ENCODE data around the gene OSBPL6.

Gene OSBPL6

DNA sequence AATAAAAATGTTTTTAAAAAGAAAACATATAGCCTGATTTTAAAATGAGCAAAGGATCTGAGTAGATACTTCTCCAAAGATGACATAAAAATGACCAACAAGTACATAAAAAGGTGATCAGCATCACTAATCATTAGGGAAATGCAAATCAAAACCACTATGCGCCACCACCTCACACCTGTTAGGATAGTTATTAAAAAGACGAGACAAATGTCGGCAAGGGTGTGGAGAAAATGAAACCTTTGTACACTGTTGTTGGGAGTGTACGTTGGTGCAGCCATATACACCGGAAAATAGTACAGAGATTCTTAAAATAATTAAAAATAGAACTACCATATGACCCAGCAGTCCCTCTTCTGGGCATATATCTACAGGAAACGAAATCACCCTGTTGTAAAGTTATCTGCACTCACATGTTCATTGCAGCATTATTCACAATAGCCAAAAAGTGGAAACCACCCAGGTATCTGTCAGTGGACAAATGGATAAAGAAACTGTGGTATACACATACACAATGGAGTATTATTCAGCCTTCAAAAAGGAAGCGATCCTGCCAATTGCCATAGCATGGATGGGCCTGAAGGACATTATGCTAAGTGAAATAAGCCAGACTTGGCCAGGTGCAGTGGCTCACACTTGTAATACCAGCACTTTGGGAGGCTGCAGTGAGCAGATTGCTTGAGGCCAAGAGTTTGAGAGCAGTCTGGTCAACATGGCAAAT is 165.0 kb downstream of the OSBPL6 start:
- no peak overlapping the region for H3K4me3 ChIP-seq (ENCODE audit: low read depth, low read length)
- H3K4me1 ChIP-seq (ENCODE audit: control insufficient read depth, insufficient read depth, low read length), result no peaks in the 10 kb centered on the region
- no peak overlapping the region for H3K27ac ChIP-seq (ENCODE audit: extremely low read depth, low read depth, low read length)
- CTCF ChIA-PET, result no interaction called here
- POLR2A ChIA-PET, result no interaction called here
- H3K9me3 ChIP-seq (ENCODE audit: control insufficient read depth, insufficient read depth, low read depth, low read length), result no peaks in the 10 kb centered on the region
- H3K36me3 ChIP-seq (ENCODE audit: control insufficient read depth in 2 of 2, insufficient read depth in 1 of 2, low read length in 2 of 2), result peaks cover 0 to 5% of the 10 kb centered on the region in 2 experiments; a peak in 2 of 3 replicates
- TF ChIP-seq ZNF146 (tag by site-specific recombination; IDR thresholded peaks at IDR 0.05) (peak; percentile 72), ZNF768 (tag by site-specific recombination; IDR thresholded peaks at IDR 0.05) (no peak)

DNA sequence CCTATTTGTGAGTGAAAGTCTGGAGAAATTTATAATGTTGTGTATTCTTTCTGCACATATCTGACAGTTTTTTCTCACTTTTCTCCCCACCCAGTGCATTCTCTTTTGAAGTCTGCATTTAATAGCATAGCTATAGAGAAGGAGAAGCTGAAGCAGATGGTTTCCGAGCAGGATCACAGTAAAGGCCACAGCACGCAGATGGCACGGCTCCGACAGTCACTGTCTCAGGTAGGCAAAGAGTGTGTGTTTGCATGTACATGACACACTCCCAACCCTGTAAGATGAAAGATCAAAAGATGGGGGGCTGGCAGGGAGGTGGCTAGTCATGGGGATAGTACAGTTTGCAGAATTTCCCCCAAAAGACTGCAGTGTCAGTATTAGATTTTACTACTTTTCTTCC is 167.3 kb downstream of the OSBPL6 start:
- CTCF ChIA-PET, result no interaction called here
- POLR2A ChIA-PET, result no interaction called here

GRCh38 chr2:178363252-178363651 is 168.9 kb downstream of the OSBPL6 start:
- Histone ChIP-seq H3K27ac (ENCODE audit: extremely low read depth, low read depth, low read length) (no peak overlapping the region), H3K4me3 (ENCODE audit: low read depth, low read length) (no peak overlapping the region), H3K9me3 (ENCODE audit: control insufficient read depth, insufficient read depth, low read depth, low read length) (no peaks in the 10 kb centered on the region), H3K36me3 (ENCODE audit: control insufficient read depth in 2 of 2, insufficient read depth in 1 of 2, low read length in 2 of 2) (peaks cover 0 to 5% of the 10 kb centered on the region in 2 experiments; a peak in 2 of 3 replicates), H3K4me1 (ENCODE audit: control insufficient read depth, insufficient read depth, low read length) (no peaks in the 10 kb centered on the region)
- ChIA-PET POLR2A (no interaction called here), CTCF (interaction anchor here (1.0 kb wide), 1 partner anchor 34 kb away, joined by 3 read pairs; no protein-coding TSS in a partner anchor)
- no peak for TF ChIP-seq GFI1B (tag by site-specific recombination; IDR thresholded peaks at IDR 0.05)
- TF ChIP-seq ZNF777 (tag by site-specific recombination; IDR thresholded peaks at IDR 0.05; ENCODE audit: borderline replicate concordance), result no peak
- no peak for TF ChIP-seq SCRT2 (tag by site-specific recombination; IDR thresholded peaks at IDR 0.05)

More for the DNA sequence above, 167.3 kb downstream of the OSBPL6 start:
- Histone ChIP-seq H3K4me1 (ENCODE audit: control insufficient read depth, insufficient read depth, low read length) (no peaks in the 10 kb centered on the region), H3K27ac (ENCODE audit: extremely low read depth, low read depth, low read length) (no peak overlapping the region), H3K9me3 (ENCODE audit: control insufficient read depth, insufficient read depth, low read depth, low read length) (no peaks in the 10 kb centered on the region), H3K4me3 (ENCODE audit: low read depth, low read length) (no peak overlapping the region), H3K36me3 (ENCODE audit: control insufficient read depth in 2 of 2, insufficient read depth in 1 of 2, low read length in 2 of 2) (peaks cover 0 to 5% of the 10 kb centered on the region in 2 experiments; a peak in 2 of 3 replicates)
- TF ChIP-seq, protein P1, sequence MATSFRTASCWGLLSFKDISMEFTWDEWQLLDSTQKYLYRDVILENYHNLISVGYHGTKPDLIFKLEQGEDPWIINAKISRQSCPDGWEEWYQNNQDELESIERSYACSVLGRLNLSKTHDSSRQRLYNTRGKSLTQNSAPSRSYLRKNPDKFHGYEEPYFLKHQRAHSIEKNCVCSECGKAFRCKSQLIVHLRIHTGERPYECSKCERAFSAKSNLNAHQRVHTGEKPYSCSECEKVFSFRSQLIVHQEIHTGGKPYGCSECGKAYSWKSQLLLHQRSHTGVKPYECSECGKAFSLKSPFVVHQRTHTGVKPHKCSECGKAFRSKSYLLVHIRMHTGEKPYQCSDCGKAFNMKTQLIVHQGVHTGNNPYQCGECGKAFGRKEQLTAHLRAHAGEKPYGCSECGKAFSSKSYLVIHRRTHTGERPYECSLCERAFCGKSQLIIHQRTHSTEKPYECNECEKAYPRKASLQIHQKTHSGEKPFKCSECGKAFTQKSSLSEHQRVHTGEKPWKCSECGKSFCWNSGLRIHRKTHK (tag by site-specific recombination; IDR thresholded peaks at IDR 0.05), result no peak
- no peak for TF ChIP-seq SP7 (tag by site-specific recombination; IDR thresholded peaks at IDR 0.05)
- TF ChIP-seq ZNF2 (tag by site-specific recombination; IDR thresholded peaks at IDR 0.05), result no peak

- H3K27ac ChIP-seq (ENCODE audit: extremely low read depth, low read depth, low read length), result no peak overlapping the region
- CTCF ChIA-PET, result no interaction called here
Observed at GRCh38 chr2:178365116-178365515, 170.8 kb downstream of the OSBPL6 start.

More at GRCh38 chr2:178365116-178365515, 170.8 kb downstream of the OSBPL6 start:
- Histone ChIP-seq H3K9me3 (ENCODE audit: control insufficient read depth, insufficient read depth, low read depth, low read length) (no peaks in the 10 kb centered on the region), H3K4me3 (ENCODE audit: low read depth, low read length) (no peak overlapping the region), H3K36me3 (ENCODE audit: control insufficient read depth in 2 of 2, insufficient read depth in 1 of 2, low read length in 2 of 2) (peaks cover 0 to 5% of the 10 kb centered on the region in 2 experiments; a peak in 1 of 3 replicates), H3K4me1 (ENCODE audit: control insufficient read depth, insufficient read depth, low read length) (0 out of 2 replicates have a peak, but pooled peaks cover 5% of the 10 kb centered on the region)
- TF ChIP-seq KLF1 (tag by site-specific recombination; IDR thresholded peaks at IDR 0.05) (no peak), ZNF37A (tag by site-specific recombination; IDR thresholded peaks at IDR 0.05) (no peak), ZNF561 (tag by site-specific recombination; IDR thresholded peaks at IDR 0.05; ENCODE audit: borderline replicate concordance) (no peak), HOXD13 (CRISPR knock-in tag; IDR thresholded peaks at IDR 0.05; ENCODE audit: borderline replicate concordance) (no peak), ZNF560 (tag by site-specific recombination; IDR thresholded peaks at IDR 0.05; ENCODE audit: borderline replicate concordance) (no peak), ZNF600 (tag by site-specific recombination; IDR thresholded peaks at IDR 0.05) (no peak), ZBTB1 (tag by site-specific recombination; IDR thresholded peaks at IDR 0.05) (no peak), ZNF664 (tag by site-specific recombination; IDR thresholded peaks at IDR 0.05) (no peak), ZNF221 (tag by site-specific recombination; IDR thresholded peaks at IDR 0.05; ENCODE audit: borderline replicate concordance) (no peak), WT1 (tag by site-specific recombination; IDR thresholded peaks at IDR 0.05) (no peak), KLF16 (tag by site-specific recombination; IDR thresholded peaks at IDR 0.05) (no peak), ZEB2 (tag by site-specific recombination; IDR thresholded peaks at IDR 0.05) (no peak), ZNF654 (tag by site-specific recombination; IDR thresholded peaks at IDR 0.05; ENCODE audit: low read depth) (no peak), ZNF610 (tag by site-specific recombination; IDR thresholded peaks at IDR 0.05; ENCODE audit: borderline replicate concordance) (no peak), ZNF571 (tag by site-specific recombination; IDR thresholded peaks at IDR 0.05) (no peak), ZNF510 (tag by site-specific recombination; IDR thresholded peaks at IDR 0.05; ENCODE audit: insufficient replicate concordance) (no peak)
- TF ChIP-seq, protein P1 (tag by site-specific recombination; IDR thresholded peaks at IDR 0.05), result no peak
- TF ChIP-seq, protein P2, sequence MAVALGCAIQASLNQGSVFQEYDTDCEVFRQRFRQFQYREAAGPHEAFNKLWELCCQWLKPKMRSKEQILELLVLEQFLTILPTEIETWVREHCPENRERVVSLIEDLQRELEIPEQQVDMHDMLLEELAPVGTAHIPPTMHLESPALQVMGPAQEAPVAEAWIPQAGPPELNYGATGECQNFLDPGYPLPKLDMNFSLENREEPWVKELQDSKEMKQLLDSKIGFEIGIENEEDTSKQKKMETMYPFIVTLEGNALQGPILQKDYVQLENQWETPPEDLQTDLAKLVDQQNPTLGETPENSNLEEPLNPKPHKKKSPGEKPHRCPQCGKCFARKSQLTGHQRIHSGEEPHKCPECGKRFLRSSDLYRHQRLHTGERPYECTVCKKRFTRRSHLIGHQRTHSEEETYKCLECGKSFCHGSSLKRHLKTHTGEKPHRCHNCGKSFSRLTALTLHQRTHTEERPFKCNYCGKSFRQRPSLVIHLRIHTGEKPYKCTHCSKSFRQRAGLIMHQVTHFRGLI (tag by site-specific recombination; IDR thresholded peaks at IDR 0.05), result no peak
- POLR2A ChIA-PET, result no interaction called here

All from HEK293 (cell line).